Keratinocyte (primary cell): ENCODE data around the gene GNA15. TPM values are rescaled to one million over a fixed set of nuclear protein-coding genes. Genes with fewer than 3 reads are reported as not detected.
A peak's percentile ranks its signal among the peaks of the same experiment; 100 is the strongest.

Experiments used
- DNase-seq: peaks from one replicate; pipeline ENCODE4 v3.0.0-alpha.2; 2011; ENCODE audit warnings: low read depth, missing footprints, low spot score
- FAIRE-seq: peaks from 2 replicates; lab custom pipeline; 2011; peaks lifted over from hg19 to GRCh38; lab: Jason Lieb, UNC
- H2AFZ ChIP-seq: 2 replicates; pipeline ENCODE4 v1.6.0; 2012; ENCODE audit warnings: low read length, control low read depth, inconsistent platforms; ENCODE audit not compliant: control insufficient read depth
- H3K27ac ChIP-seq: 2 replicates; pipeline ENCODE4 v1.5.1; 2011; ENCODE audit warnings: low read length; ENCODE audit not compliant: control insufficient read depth, insufficient read depth
- H3K27me3 ChIP-seq: 3 replicates; pipeline ENCODE4 v1.6.0; 2011; ENCODE audit warnings: low read length; ENCODE audit not compliant: control insufficient read depth, insufficient read depth; ENCODE audit errors: extremely low read depth
- H3K36me3 ChIP-seq, 2 experiments: 2 replicates in 1 of 2; 3 replicates in 1 of 2; pipeline ENCODE4 v1.5.1; 2011; ENCODE audit warnings: low read length in 2 of 2, mild to moderate bottlenecking in 1 of 2; ENCODE audit not compliant: control insufficient read depth in 2 of 2, insufficient read depth in 2 of 2; ENCODE audit errors: extremely low read depth in 1 of 2
- H3K4me1 ChIP-seq: 3 replicates; pipeline ENCODE4 v1.5.1; 2011; ENCODE audit warnings: low read length; ENCODE audit not compliant: control insufficient read depth, insufficient read depth; ENCODE audit errors: extremely low read depth
- H3K4me2 ChIP-seq: 3 replicates; pipeline ENCODE4 v1.6.0; 2011; ENCODE audit warnings: low read depth, low read length; ENCODE audit not compliant: control insufficient read depth, insufficient read depth; ENCODE audit errors: extremely low read depth
- H3K4me3 ChIP-seq, 3 experiments: fragments of 200-600 bp in 1 of 3; sonication (generic) in 1 of 3; 2 replicates in 2 of 3; 3 replicates in 1 of 3; pipeline ENCODE4 v1.5.1; 2011 to 2016; ENCODE audit warnings: low read length in 3 of 3, mild to moderate bottlenecking in 3 of 3, control low read depth in 2 of 3, inconsistent platforms in 1 of 3, low read depth in 1 of 3, mixed read lengths in 1 of 3, mixed run types in 1 of 3, moderate library complexity in 1 of 3; ENCODE audit not compliant: control insufficient read depth in 2 of 3, insufficient read depth in 2 of 3; ENCODE audit errors: extremely low read depth in 1 of 3
- H3K79me2 ChIP-seq: 2 replicates; pipeline ENCODE4 v1.6.0; 2012; ENCODE audit warnings: low read length; ENCODE audit not compliant: control insufficient read depth, insufficient read depth
- H3K9ac ChIP-seq: 3 replicates; pipeline ENCODE4 v1.6.0; 2011; ENCODE audit warnings: low read length; ENCODE audit not compliant: control insufficient read depth, insufficient read depth; ENCODE audit errors: extremely low read depth
- H3K9me1 ChIP-seq: 3 replicates; pipeline ENCODE4 v1.6.0; 2011; ENCODE audit warnings: low read length; ENCODE audit not compliant: control insufficient read depth, insufficient read depth; ENCODE audit errors: extremely low read depth
- H3K9me3 ChIP-seq: 2 replicates; pipeline ENCODE4 v1.5.1; 2012; ENCODE audit warnings: low read depth, low read length; ENCODE audit not compliant: control insufficient read depth
- H4K20me1 ChIP-seq: 3 replicates; pipeline ENCODE4 v1.6.0; 2011; ENCODE audit warnings: low read length; ENCODE audit not compliant: control insufficient read depth, insufficient read depth; ENCODE audit errors: extremely low read depth
- EZH2 ChIP-seq: IDR thresholded peaks from one replicate; pipeline ENCODE4 v1.6.1; 2012; ENCODE audit warnings: inconsistent platforms, mild to moderate bottlenecking, low read length, moderate library complexity
- dilution Hi-C: fragments of 300-500 bp; cut with MboI; formaldehyde crosslinking; loops from one replicate; pipeline ENCODE4 v1.7.0; 2020; ENCODE audit warnings: low sequenced_read_pairs; ENCODE audit not compliant: extremely low pct_ligation_motif_present
- polyA plus RNA-seq, 5 experiments: library from polyadenylated mRNA; depleted of rRNA in 3 of 5; stranded (reverse) in 3 of 5; stranded (forward) in 1 of 5; unstranded in 1 of 5; fragments of >200 nt; gene quantifications; 1 replicate in 1 of 5; 2 replicates in 3 of 5; 3 replicates in 1 of 5; pipeline versions ENCODE4 v1.2.1 to v1.2.3, GENCODE V29; 2011 to 2012; ENCODE audit warnings: missing spikeins in 2 of 5, low read depth in 1 of 5, low replicate concordance in 1 of 5
- TF ChIP-seq, protein P1 (sequence below), 3 experiments: IDR thresholded peaks in 1 of 3; conservative IDR thresholded peaks in 1 of 3; optimal IDR thresholded peaks in 1 of 3; 2 replicates in 2 of 3; 3 replicates in 1 of 3; pipeline versions ENCODE3 to v1.5.1; 2011; ENCODE audit warnings: low read length in 3 of 3, mild to moderate bottlenecking in 3 of 3, moderate library complexity in 2 of 3, control low read depth in 1 of 3, inconsistent platforms in 1 of 3; ENCODE audit not compliant: insufficient read depth in 2 of 3; ENCODE audit errors: extremely low read depth in 1 of 3

GNA15 gene
- polyA plus RNA-seq, 1 donor (not counting 4 experiments of a cell fraction or from before 2014, with no cell fraction given): 60.0 TPM

DNA sequence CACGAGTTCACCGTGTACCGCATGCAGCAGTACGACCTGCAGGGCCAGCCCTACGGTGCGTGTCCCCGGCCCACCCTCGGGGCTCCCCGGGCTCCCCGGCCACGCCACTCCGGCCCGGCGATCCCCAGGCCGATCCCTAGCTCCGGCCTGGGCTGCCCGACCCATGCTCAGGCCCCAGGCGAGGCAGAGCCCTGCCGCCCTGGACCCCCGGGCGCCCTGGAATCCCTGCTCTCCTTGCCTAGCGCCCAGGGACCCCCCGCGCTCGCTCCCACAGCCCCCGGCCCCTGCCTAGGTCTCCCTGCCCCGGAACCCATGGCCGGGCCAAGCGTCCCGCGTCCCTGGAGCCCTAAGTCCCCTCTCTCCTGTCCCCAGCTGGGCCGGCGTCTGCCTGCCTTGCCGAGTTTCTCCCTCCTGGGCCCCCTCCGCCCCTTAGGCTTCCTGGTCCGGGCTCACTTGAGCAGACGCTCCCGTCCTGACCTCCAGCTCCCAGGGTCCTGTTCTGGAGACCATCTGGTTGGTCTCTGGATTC lies 50.4 kb downstream of the GNA15 start:
- Histone ChIP-seq H3K4me1 (peaks cover 21% of the 10 kb centered on the region), H2AFZ (peak overlapping the region; percentile 69), H3K9me1 (no peaks in the 10 kb centered on the region), H3K36me3 (peaks cover 0 to 5% of the 10 kb centered on the region in 2 experiments), H3K9ac (peak overlapping the region; percentile 80), H3K9me3 (no peaks in the 10 kb centered on the region), H3K27me3 (no peaks in the 10 kb centered on the region), H3K27ac (peak overlapping the region; percentile 78), H3K4me3 (peak overlapping the region; percentile 72 to 92 (median 76)), H4K20me1 (peaks cover 15% of the 10 kb centered on the region), H3K4me2 (peak overlapping the region; percentile 96), H3K79me2 (peaks cover 54% of the 10 kb centered on the region)
- dilution Hi-C loops: no loop called here
- DNase-seq: no peak
- no peak for FAIRE-seq
- TF ChIP-seq EZH2: no peak

DNA sequence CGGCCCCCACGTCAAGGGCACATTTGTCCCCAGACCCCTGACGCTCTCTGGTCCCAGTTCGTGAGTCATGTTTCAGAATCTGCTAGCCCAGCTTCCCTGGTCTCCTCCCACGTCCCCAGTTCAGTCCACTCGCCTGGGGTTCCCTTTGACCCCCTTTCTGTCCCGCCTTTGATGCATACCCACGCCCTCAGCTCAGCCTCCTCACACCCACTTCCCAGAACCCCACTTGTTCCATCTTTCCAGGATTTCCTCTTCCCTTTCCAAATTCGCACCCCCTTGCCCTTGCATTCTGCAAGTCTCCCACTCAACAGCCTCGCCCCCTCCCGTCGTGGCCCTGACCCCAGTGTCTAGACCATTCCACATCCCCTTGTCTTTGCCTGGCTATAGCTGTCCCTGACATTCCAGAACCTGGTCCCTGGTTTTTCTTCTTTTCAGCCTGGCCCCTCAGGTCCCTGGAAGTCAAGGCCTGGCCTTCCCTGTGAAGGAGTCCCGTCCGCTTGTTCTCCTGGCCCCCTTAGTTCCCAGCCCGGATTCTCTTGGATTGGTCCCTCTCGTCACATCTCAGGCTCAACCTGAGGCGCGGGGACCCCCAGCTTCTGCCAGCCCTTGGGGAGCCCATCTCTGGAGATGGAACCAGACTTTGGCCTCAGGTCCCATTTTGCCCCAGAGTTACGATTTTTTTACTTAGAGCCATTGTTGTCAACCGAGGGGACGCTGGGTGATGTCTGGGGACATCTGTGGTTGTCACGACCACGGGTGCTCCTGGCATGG lies 51.2 kb downstream of the GNA15 start:
- H3K27ac ChIP-seq: peak overlapping the region; percentile 78
- H3K79me2 ChIP-seq: peaks cover 63% of the 10 kb centered on the region
- no peaks in the 10 kb centered on the region for H3K27me3 ChIP-seq
- H2AFZ ChIP-seq: no peak overlapping the region
- no peak for FAIRE-seq
- peaks cover 0 to 5% of the 10 kb centered on the region in 2 experiments for H3K36me3 ChIP-seq
- H3K9me3 ChIP-seq: no peaks in the 10 kb centered on the region
- H3K9me1 ChIP-seq: no peaks in the 10 kb centered on the region
- H4K20me1 ChIP-seq: peaks cover 21% of the 10 kb centered on the region
- TF ChIP-seq, protein P1, sequence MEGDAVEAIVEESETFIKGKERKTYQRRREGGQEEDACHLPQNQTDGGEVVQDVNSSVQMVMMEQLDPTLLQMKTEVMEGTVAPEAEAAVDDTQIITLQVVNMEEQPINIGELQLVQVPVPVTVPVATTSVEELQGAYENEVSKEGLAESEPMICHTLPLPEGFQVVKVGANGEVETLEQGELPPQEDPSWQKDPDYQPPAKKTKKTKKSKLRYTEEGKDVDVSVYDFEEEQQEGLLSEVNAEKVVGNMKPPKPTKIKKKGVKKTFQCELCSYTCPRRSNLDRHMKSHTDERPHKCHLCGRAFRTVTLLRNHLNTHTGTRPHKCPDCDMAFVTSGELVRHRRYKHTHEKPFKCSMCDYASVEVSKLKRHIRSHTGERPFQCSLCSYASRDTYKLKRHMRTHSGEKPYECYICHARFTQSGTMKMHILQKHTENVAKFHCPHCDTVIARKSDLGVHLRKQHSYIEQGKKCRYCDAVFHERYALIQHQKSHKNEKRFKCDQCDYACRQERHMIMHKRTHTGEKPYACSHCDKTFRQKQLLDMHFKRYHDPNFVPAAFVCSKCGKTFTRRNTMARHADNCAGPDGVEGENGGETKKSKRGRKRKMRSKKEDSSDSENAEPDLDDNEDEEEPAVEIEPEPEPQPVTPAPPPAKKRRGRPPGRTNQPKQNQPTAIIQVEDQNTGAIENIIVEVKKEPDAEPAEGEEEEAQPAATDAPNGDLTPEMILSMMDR (optimal IDR thresholded peaks at IDR 0.05 in 1 of 3, IDR thresholded peaks at IDR 0.05 in 1 of 3, conservative IDR thresholded peaks at IDR 0.05 in 1 of 3; ENCODE audit: extremely low read depth in 1 of 3, insufficient read depth in 2 of 3, low read length in 3 of 3): no peak
- no peak for TF ChIP-seq EZH2
- H3K9ac ChIP-seq: peak overlapping the region; percentile 80
- dilution Hi-C loops: no loop called here
- peak overlapping the region; percentile 96 for H3K4me2 ChIP-seq
- peaks cover 21% of the 10 kb centered on the region for H3K4me1 ChIP-seq
- H3K4me3 ChIP-seq: peak overlapping the region; percentile 72 to 92 (median 76)
- no peak for DNase-seq
